Measurements from ENCODE around the gene SEZ6L2. TPM values are rescaled to one million over a fixed set of nuclear protein-coding genes. Genes with fewer than 3 reads are reported as not detected.
A peak's percentile ranks its signal among the peaks of the same experiment; 100 is the strongest.

SEZ6L2 gene
- total and polyA plus RNA-seq, 2 of the 8 experiments (the other 6 are each of a cell fraction or from before 2014, with no cell fraction given), result 43.5 to 47.7 TPM

DNA sequence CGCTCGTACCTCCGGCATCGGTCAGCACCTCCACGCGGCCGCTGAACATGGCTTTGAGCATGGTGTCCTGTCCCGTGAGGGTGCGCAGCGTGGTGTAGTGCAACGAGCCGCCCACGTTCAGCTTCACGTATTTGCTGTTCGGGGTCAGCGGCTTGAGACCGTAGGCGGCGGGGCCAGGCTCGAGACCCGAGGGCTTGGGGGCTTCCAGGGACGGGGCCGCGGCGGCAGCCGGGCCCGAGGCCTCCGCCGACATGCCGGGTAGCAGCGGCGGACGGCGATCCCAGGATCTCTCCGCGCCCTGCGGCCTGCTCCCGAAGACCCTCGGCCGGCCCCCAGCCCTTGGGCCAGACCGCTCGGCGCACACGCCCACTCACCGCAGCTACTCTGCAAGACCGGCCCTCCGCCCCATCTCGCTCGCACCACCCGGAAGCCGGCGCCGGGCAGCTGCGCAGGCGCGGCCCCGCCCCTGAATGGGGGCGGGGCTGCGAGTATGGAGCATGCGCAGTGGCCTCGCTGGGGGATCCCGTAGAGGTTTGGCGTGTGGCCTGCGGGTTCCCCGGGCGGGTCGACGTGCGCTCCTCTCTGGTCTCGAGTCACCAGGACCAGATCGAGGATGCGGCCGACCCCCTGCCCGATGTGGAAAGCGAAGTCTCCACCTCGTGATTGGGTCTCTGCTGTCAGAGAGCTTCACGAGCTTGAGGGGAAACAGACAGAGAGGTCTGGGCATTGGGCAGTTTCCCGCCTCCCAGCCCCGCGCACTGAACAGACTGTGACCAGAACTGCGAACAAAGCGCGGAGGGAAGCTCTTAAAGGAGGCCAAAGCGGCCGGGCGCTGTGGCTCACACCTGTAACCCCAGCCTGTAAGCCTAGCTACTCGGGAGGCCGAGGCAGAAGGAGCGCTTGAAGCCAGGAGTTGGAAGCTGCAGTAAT, 26.7 kb upstream of the SEZ6L2 start, which contains the start of gene KCTD13:
Gene KCTD13 (minus strand): TSS at position 446 of the 930 bp plus-strand sequence. CDS start 193 bp downstream, at position 253.
- H3K36me3 ChIP-seq (ENCODE audit: control insufficient read depth in 2 of 4, insufficient read depth in 4 of 4, low read length in 3 of 4), result no peaks in the 10 kb centered on the region; a peak in 1 of 8 replicates
- H3K18ac ChIP-seq (ENCODE audit: extremely low read depth, low read length), result peak within 1 kb of the TSS; percentile 96
- H3K9ac ChIP-seq (replicated peaks in 1 of 4; ENCODE audit: extremely low read depth in 1 of 4, low read depth in 3 of 4, low read length in 3 of 4), result peak within 1 kb of the TSS; percentile 92 to 97 (median 94)
- 3% methylated on average over 64 of the region's 89 CpGs; no CpG with 5 or more reads in 1 of the 2 experiments for WGBS, 2 experiments (ENCODE audit: extremely low coverage in 1 of 2, insufficient coverage in 1 of 2, insufficient read length in 1 of 2, insufficient replicate concordance in 2 of 2, low coverage in 1 of 2, low lambda C conversion rate in 2 of 2, missing lambda C conversion rate in 1 of 2)
- H3K4me1 ChIP-seq (replicated peaks in 1 of 4; ENCODE audit: control insufficient read depth in 3 of 4, insufficient read depth in 4 of 4, low read length in 3 of 4), result peaks cover 0 to 8% (median 0%) of the 10 kb centered on the region in 4 experiments; a peak in 2 of 7 replicates
- POLR2A ChIA-PET (ENCODE audit: partially characterized antibody), result interaction anchor here (0.7 to 3.7 kb wide), 28 partner anchors 8 to 247 kb away, joined by 3 to 19 read pairs (median 4); partner anchors contain the start of genes ASPHD1, HIRIP3, MAZ and PAGR1
- H3K4me2 ChIP-seq (ENCODE audit: insufficient read depth in 1 of 2, low read depth in 2 of 2, low read length in 2 of 2), result peak within 1 kb of the TSS; percentile 98 to 100
- H2BK5ac ChIP-seq (ENCODE audit: low read depth, low read length), result peak within 1 kb of the TSS; percentile 86
- H2AK5ac ChIP-seq (ENCODE audit: low read depth, low read length), result no peak within 1 kb of the TSS; the same call in 1 of the 2 replicates
- H3K4me3 ChIP-seq (ENCODE audit: extremely low read depth in 1 of 4, insufficient read depth in 2 of 4, low read depth in 3 of 4, low read length in 4 of 4), result peak within 1 kb of the TSS; percentile 62 to 89 (median 85)
- no peak within 1 kb of the TSS for H2BK12ac ChIP-seq (ENCODE audit: low read depth, low read length)
- peak within 1 kb of the TSS; percentile 99 for H4K91ac ChIP-seq (replicated peaks; ENCODE audit: insufficient read length, low read length)
- H4K8ac ChIP-seq (ENCODE audit: extremely low read depth, insufficient read depth, low read length), result peak within 1 kb of the TSS; percentile 97
- H3K23me2 ChIP-seq (ENCODE audit: low read depth, low read length), result peaks cover 11% of the 10 kb centered on the region; the same call in 1 of the 2 replicates
- H3K9me3 ChIP-seq (ENCODE audit: insufficient read depth in 2 of 2, low read depth in 1 of 2, low read length in 1 of 2), result no peaks in the 10 kb centered on the region
- DNase-seq (ENCODE audit: low read depth in 1 of 2, low spot score in 2 of 2) (peak; percentile 62 to 98), FAIRE-seq (no peak)
- H3K23ac ChIP-seq (ENCODE audit: insufficient read length), result no peak within 1 kb of the TSS
- no peak within 1 kb of the TSS for H3K14ac ChIP-seq (ENCODE audit: insufficient read length)
- H3K79me1 ChIP-seq (ENCODE audit: low read depth, low read length), result no peaks in the 10 kb centered on the region
- H3K56ac ChIP-seq (replicated peaks; ENCODE audit: insufficient read length, low read depth, low read length), result peak within 1 kb of the TSS; percentile 95
- H2BK15ac ChIP-seq (ENCODE audit: low read length), result no peak within 1 kb of the TSS
- peaks cover 0 to 3% of the 10 kb centered on the region in 2 experiments for H4K20me1 ChIP-seq (replicated peaks in 1 of 2; ENCODE audit: control insufficient read depth in 1 of 2, insufficient read depth in 2 of 2, low read length in 2 of 2)
- no peak within 1 kb of the TSS for H2BK20ac ChIP-seq (ENCODE audit: low read length)
- H3K4ac ChIP-seq (replicated peaks; ENCODE audit: insufficient read length, low read depth, low read length), result peak within 1 kb of the TSS; percentile 53
- peak within 1 kb of the TSS; percentile 98 for H2AFZ ChIP-seq (ENCODE audit: low read length)
- CTCF ChIA-PET (ENCODE audit: partially characterized antibody), result interaction anchor here (0.6 to 2.8 kb wide), 14 partner anchors 11 to 684 kb away, joined by 3 to 12 read pairs (median 4); partner anchors contain the start of genes ASPHD1, TLCD3B and TMEM219
- H3K27me3 ChIP-seq (replicated peaks in 1 of 4; ENCODE audit: control insufficient read depth in 3 of 4, extremely low read depth in 1 of 4, insufficient read depth in 3 of 4, low read length in 3 of 4), result no peaks in the 10 kb centered on the region
- peak within 1 kb of the TSS; percentile 99 for H4K5ac ChIP-seq (ENCODE audit: insufficient read length, low read depth, low read length)
- H3K27ac ChIP-seq (ENCODE audit: low read depth, low read length), result peak within 1 kb of the TSS; percentile 86
- H2BK120ac ChIP-seq (replicated peaks; ENCODE audit: low read depth, low read length), result no peak within 1 kb of the TSS
- peaks cover 0 to 5% of the 10 kb centered on the region in 2 experiments; a peak in 1 of 4 replicates for H3K79me2 ChIP-seq (ENCODE audit: control insufficient read depth in 1 of 2, insufficient read depth in 2 of 2, low read length in 2 of 2)
- no peak for TF ChIP-seq SRF (IDR thresholded peaks at IDR 0.05; ENCODE audit: low read depth, low read length)
- peak in 1 of 2 experiments; percentile 59; a peak in 2 of 4 replicates for TF ChIP-seq SIN3A (conservative IDR thresholded peaks at IDR 0.05 in 1 of 2, IDR thresholded peaks at IDR 0.05 in 1 of 2; ENCODE audit: low read depth in 1 of 2, low read length in 2 of 2)
- TF ChIP-seq KDM5A (IDR thresholded peaks at IDR 0.05; ENCODE audit: low read length), result no peak
- TF ChIP-seq TAF7 (optimal IDR thresholded peaks at IDR 0.05; ENCODE audit: borderline replicate concordance, low read depth, low read length), result peak; percentile 74
- no peak for TF ChIP-seq SIX5 (IDR thresholded peaks at IDR 0.05; ENCODE audit: low read depth, low read length)
- TF ChIP-seq EZH2 (IDR thresholded peaks at IDR 0.05; ENCODE audit: low read depth, low read length, severe bottlenecking), result no peak
- TF ChIP-seq ATF3 (IDR thresholded peaks at IDR 0.05; ENCODE audit: insufficient read depth, low read depth, low read length), result no peak
- TF ChIP-seq EGR1 (IDR thresholded peaks at IDR 0.05; ENCODE audit: borderline replicate concordance, low read depth, low read length), result peak; percentile 94
- no peak for TF ChIP-seq ZNF274 (IDR thresholded peaks at IDR 0.05; ENCODE audit: borderline replicate concordance, extremely low read depth, low read length)
- peak; percentile 89; the same call in 1 of the 2 replicates for TF ChIP-seq TAF1 (IDR thresholded peaks at IDR 0.05; ENCODE audit: low read depth, low read length)
